GM12865 (cell line): ENCODE data around the gene PLA2G15.
A peak's percentile ranks its signal among the peaks of the same experiment; 100 is the strongest.

Experiments
- DNase-seq: peaks from one replicate; pipeline ENCODE4 v3.0.0; 2010; ENCODE audit warnings: low read depth
- H3K4me3 ChIP-seq: 2 replicates; pipeline ENCODE4 v1.5.1; 2011; ENCODE audit warnings: mild to moderate bottlenecking, low read depth, low read length, control low read depth
- TF ChIP-seq, protein P1 (sequence below): IDR thresholded peaks from 2 replicates; pipeline ENCODE4 v1.5.1; 2011; ENCODE audit warnings: low read length, control low read depth, low read depth, inconsistent platforms; ENCODE audit not compliant: insufficient read depth; ENCODE audit errors: missing control alignments

PLA2G15 gene, protein sequence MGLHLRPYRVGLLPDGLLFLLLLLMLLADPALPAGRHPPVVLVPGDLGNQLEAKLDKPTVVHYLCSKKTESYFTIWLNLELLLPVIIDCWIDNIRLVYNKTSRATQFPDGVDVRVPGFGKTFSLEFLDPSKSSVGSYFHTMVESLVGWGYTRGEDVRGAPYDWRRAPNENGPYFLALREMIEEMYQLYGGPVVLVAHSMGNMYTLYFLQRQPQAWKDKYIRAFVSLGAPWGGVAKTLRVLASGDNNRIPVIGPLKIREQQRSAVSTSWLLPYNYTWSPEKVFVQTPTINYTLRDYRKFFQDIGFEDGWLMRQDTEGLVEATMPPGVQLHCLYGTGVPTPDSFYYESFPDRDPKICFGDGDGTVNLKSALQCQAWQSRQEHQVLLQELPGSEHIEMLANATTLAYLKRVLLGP

DNA sequence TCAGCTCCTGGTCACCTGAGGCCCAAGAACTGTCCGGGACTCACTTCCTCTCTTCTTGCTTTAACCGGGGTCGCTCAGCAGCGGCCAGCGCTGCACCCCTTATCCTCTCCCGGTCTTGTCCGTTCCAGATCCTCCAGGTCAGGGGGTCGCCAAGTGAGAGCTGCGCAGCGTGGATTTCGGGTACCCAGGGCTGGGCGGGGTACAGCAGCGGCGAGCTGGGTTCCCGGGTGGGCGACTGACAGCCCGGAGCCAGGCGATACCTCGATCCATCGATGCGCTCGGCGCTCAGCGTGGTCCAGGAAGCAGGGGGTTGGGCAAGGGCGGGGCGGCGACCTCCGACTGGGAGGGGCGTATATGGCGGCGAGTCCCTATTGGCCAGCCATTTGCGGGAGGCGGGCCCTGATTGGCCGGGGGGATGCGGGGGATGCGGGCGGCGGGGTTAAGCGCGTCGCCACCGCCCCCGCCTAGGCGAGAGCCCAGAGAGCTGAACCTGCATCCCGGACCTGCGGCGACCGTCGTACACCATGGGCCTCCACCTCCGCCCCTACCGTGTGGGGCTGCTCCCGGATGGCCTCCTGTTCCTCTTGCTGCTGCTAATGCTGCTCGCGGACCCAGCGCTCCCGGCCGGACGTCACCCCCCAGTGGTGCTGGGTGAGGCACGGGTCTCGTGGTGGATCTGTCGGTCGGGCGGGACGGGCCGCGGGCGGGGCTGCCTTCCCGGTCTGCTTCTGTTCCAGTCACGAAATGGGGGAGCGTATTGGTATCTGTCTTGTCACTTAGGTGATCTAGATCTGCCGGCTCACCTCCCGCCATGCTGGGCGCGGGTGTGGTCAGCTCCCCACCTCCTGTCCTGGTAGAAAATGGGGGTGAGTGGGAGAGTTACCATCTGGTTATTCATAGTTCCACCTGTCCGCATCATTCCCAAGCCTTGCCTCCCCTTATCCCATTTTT is at the start of gene PLA2G15:
TSS of gene PLA2G15 (plus strand) at position 471 of the 951 bp plus-strand sequence. CDS start at position 525, 54 bp downstream.
- TF ChIP-seq, protein P1, sequence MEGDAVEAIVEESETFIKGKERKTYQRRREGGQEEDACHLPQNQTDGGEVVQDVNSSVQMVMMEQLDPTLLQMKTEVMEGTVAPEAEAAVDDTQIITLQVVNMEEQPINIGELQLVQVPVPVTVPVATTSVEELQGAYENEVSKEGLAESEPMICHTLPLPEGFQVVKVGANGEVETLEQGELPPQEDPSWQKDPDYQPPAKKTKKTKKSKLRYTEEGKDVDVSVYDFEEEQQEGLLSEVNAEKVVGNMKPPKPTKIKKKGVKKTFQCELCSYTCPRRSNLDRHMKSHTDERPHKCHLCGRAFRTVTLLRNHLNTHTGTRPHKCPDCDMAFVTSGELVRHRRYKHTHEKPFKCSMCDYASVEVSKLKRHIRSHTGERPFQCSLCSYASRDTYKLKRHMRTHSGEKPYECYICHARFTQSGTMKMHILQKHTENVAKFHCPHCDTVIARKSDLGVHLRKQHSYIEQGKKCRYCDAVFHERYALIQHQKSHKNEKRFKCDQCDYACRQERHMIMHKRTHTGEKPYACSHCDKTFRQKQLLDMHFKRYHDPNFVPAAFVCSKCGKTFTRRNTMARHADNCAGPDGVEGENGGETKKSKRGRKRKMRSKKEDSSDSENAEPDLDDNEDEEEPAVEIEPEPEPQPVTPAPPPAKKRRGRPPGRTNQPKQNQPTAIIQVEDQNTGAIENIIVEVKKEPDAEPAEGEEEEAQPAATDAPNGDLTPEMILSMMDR, result no peak
- DNase-seq, result peak; percentile 98
- H3K4me3 ChIP-seq, result peak within 1 kb of the TSS; percentile 77

DNA sequence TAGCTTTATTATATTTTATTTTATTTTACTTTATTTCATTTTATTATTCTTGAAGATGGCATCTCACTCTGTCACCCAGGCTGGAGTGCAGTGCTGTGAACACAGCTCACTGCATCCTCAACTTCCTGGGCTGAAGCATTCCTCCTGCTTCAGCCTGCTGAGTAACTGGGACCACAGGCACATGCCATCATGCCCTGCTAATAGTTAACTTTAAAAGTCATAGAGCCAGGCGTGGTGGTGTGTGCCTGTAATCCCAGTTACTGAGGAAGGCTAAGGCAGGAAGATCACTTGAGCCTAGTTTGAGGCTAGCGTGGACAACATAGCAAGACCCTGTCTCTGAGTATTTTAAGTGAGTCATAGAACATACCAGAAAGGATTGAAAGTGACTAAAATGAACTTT is 47.9 kb upstream of the PLA2G15 start:
- H3K4me3 ChIP-seq, result no peak overlapping the region
- no peak for DNase-seq
- TF ChIP-seq, protein P1, result no peak

DNA sequence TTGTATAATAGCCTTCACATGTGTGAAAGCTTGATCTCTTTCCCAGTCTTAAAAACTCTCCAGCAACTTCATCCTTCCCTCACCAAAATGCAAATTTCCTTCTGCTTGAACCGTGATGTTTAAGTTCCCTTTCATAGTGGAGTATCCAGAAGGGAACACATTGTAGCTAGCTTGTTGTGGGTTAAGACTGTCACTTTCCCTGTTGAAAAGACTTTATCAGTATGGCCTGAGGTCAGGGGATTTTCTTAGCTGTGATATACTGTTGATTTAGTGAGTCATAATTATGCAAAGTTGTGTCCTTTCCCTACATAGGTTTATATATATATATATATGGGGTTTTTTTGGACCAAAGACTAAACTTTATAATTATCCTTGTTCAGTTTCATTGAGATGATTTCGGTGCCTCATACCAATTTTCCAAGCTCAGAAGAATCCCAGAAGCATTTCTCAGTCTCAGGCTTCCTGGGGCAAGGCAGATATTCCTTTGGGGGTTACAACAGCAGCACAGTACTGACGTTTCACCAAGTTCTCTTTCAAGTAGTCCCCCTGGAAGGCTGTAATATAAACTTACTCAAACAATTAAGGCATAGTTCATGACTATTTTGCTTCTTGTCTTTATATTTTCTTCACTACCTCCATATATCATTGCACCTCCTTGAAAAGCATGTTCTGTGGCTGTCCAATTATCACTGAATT is 44.9 kb upstream of the PLA2G15 start:
- no peak overlapping the region for H3K4me3 ChIP-seq
- TF ChIP-seq, protein P1, result no peak
- DNase-seq, result peak; percentile 18

DNA sequence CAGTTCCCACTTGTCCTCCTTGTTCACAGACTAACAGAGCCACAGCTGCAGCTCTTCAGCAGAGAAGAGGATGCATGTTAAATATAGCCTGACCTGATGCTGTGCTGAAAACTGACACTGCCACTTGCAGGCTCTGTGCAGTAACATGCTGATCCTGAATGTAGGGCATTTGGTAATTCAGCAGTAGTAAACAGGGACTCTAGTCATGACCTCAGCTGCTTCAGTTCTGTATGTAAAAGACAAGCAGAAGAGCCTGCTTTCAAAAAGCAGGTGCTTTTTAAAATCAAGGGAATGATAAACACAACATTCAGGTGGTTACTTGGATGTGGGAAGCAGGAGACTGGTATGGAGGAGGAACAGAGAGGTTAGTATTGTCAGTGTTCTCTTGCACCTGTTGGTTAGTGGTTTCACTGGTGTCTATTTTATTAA is 43.1 kb upstream of the PLA2G15 start:
- DNase-seq, result peak; percentile 30
- H3K4me3 ChIP-seq, result no peak overlapping the region
- TF ChIP-seq, protein P1, result no peak

DNA sequence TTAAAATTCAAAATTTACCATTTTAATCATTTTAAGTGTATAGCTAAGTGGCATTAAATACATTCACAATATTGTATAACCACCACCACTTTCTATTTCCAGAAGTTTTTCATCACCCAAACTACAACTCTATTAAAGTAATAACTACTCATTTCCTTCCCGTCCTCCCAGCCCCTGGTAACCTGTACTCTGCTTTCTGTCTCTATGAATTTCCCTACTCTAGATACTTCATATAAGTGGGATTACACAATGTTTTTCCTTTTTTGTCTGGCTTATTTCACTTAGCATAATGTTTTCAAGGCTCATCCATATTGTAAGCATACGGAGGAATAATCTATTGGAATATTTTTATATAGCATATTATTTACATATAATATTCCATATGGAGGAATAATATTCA is 38.9 kb upstream of the PLA2G15 start:
- TF ChIP-seq, protein P1, result no peak
- no peak overlapping the region for H3K4me3 ChIP-seq

DNA sequence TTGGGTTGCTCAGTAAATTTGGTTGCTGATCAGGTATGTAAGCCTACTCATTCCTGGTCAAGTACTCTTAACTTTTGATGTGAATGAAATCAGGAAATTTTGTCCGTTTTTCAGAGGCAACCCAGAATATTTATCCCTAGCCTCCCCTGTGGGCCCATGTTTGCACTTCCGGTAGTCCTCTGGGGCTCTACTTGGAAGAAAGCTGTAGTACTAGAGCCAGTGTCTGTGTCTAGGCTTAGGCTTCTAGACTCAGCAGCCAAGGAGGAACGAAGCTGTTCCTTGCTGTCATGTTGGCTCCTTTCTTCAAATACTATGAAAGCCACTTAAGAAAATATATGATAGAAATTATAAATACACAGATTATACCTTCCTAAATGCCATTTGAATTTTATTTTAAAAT is 30.4 kb upstream of the PLA2G15 start:
- DNase-seq, result no peak
- TF ChIP-seq, protein P1, result no peak
- H3K4me3 ChIP-seq, result no peak overlapping the region

More for the DNA sequence above, 38.9 kb upstream of the PLA2G15 start:
- DNase-seq, result no peak
